Bone marrow (tissue), 2 donors: Measurements from ENCODE around the gene PABPN1.
"Not testable (repeated sequence)": the region's sequence is repeated elsewhere in the genome, so short reads cannot be mapped to it uniquely, and the experiment has no call there.

Experiments
- DNase-seq, 2 donors: peaks; one replicate each; lab custom pipeline; 2025; lab: John Stamatoyannopoulos, UW

The PABPN1 gene

GRCh38 chr14:23320584-23321571, at the start of gene PABPN1:
PABPN1 (plus strand) TSS chr14:23321457; CDS start chr14:23321470, 13 bp downstream.
- DNase-seq = peak; percentile 97 to 100

GRCh38 chr14:23275412-23275811, 45.8 kb upstream of the PABPN1 start:
- DNase-seq = no peak

GRCh38 chr14:23277189-23277588, 44.1 kb upstream of the PABPN1 start:
- DNase-seq = no peak

GRCh38 chr14:23277928-23278327, 43.3 kb upstream of the PABPN1 start:
- not testable (repeated sequence) for DNase-seq

- no peak for DNase-seq
These were observed 40.0 kb upstream of the PABPN1 start for GRCh38 chr14:23281247-23281646.

- DNase-seq = peak in 1 of 2 donors; percentile 11
These were observed 36.4 kb upstream of the PABPN1 start for GRCh38 chr14:23284654-23285529.

GRCh38 chr14:23285530-23286019, 35.7 kb upstream of the PABPN1 start:
- DNase-seq = no peak

- DNase-seq = peak; percentile 90 to 97
These were observed 35.0 kb upstream of the PABPN1 start, which contains the start of gene HOMEZ for GRCh38 chr14:23286020-23286901. HOMEZ (minus strand) TSS chr14:23286132; CDS start chr14:23285952, 180 bp downstream.

GRCh38 chr14:23286902-23287479, 34.3 kb upstream of the PABPN1 start:
- DNase-seq = no peak

GRCh38 chr14:23294734-23295561, 26.3 kb upstream of the PABPN1 start:
- DNase-seq = peak in 1 of 2 donors; percentile 55

GRCh38 chr14:23296012-23296777, 25.1 kb upstream of the PABPN1 start:
- no peak for DNase-seq

- DNase-seq = no peak
These were observed 24.2 kb upstream of the PABPN1 start for GRCh38 chr14:23297096-23297495.

- no peak for DNase-seq
These were observed 23.5 kb upstream of the PABPN1 start for GRCh38 chr14:23297611-23298277.

GRCh38 chr14:23299211-23299957, 21.9 kb upstream of the PABPN1 start:
- no peak for DNase-seq

- DNase-seq = no peak
These were observed 21.1 kb upstream of the PABPN1 start for GRCh38 chr14:23299986-23300686.

- DNase-seq = peak in 1 of 2 donors; percentile 36
These were observed 20.5 kb upstream of the PABPN1 start for GRCh38 chr14:23300687-23301223.
